MM.1S (cell line): ENCODE data around the gene CDS2.

Experiments used
- DNase-seq: peaks from one replicate; pipeline ENCODE4 v3.0.0-alpha.2; 2015
- H2AFZ ChIP-seq: fragments of 300-600 bp; sonication (generic); 2 replicates; pipeline ENCODE4 v1.6.0; 2016; ENCODE audit warnings: antibody characterized with exemption, low read length
- H3F3A ChIP-seq: fragments of 300-600 bp; sonication (generic); 2 replicates; pipeline ENCODE4 v1.6.1; 2016; ENCODE audit warnings: mild to moderate bottlenecking, antibody characterized with exemption, low read length, moderate library complexity, mixed read lengths; ENCODE audit not compliant: insufficient read depth
- H3K27ac ChIP-seq: fragments of 300-600 bp; sonication (generic); 2 replicates; pipeline ENCODE4 v1.5.1; 2016; ENCODE audit warnings: mild to moderate bottlenecking, low read length
- H3K27me3 ChIP-seq: fragments of 300-600 bp; sonication (generic); replicated peaks from 2 replicates; pipeline ENCODE4 v1.6.0; 2016; ENCODE audit warnings: low read length; ENCODE audit not compliant: insufficient read depth
- H3K36me3 ChIP-seq: fragments of 300-600 bp; sonication (generic); replicated peaks from 2 replicates; pipeline ENCODE4 v1.6.1; 2016; ENCODE audit warnings: mild to moderate bottlenecking, low read length, mixed read lengths; ENCODE audit not compliant: insufficient read depth
- H3K4me1 ChIP-seq: fragments of 300-600 bp; sonication (generic); 2 replicates; pipeline ENCODE4 v1.6.1; 2016; ENCODE audit warnings: low read length, mixed read lengths
- H3K4me2 ChIP-seq: fragments of 300-600 bp; sonication (generic); 2 replicates; pipeline ENCODE4 v1.6.0; 2016; ENCODE audit warnings: low read depth, low read length
- H3K4me3 ChIP-seq: fragments of 300-600 bp; sonication (generic); 2 replicates; pipeline ENCODE4 v1.5.1; 2016; ENCODE audit warnings: low read length, mixed read lengths
- H3K79me2 ChIP-seq: fragments of 300-600 bp; sonication (generic); 2 replicates; pipeline ENCODE4 v1.6.1; 2016; ENCODE audit warnings: mixed run types, low read length, mixed read lengths
- H3K9ac ChIP-seq: fragments of 300-600 bp; sonication (generic); 2 replicates; pipeline ENCODE4 v1.6.1; 2016; ENCODE audit warnings: low read length, mixed read lengths
- H3K9me2 ChIP-seq: fragments of 300-600 bp; sonication (generic); replicated peaks from 2 replicates; pipeline ENCODE4 v1.6.1; 2016; ENCODE audit warnings: mild to moderate bottlenecking, low read length, mixed read lengths; ENCODE audit not compliant: insufficient read depth
- H3K9me3 ChIP-seq: fragments of 300-600 bp; sonication (generic); replicated peaks from 2 replicates; pipeline ENCODE4 v1.6.1; 2016; ENCODE audit warnings: mild to moderate bottlenecking, low read length, mixed read lengths; ENCODE audit not compliant: insufficient read depth
- H4K20me1 ChIP-seq: fragments of 300-600 bp; sonication (generic); 2 replicates; pipeline ENCODE4 v1.6.1; 2016; ENCODE audit warnings: mild to moderate bottlenecking, low read length, moderate library complexity, mixed read lengths; ENCODE audit not compliant: insufficient read depth
- EZH2 ChIP-seq: fragments of 300-600 bp; sonication (generic); optimal IDR thresholded peaks from 2 replicates; pipeline ENCODE3; 2017; ENCODE audit warnings: low read depth, mild to moderate bottlenecking, antibody characterized with exemption, low read length, mixed read lengths
- EZH2phosphoT487 ChIP-seq: fragments of 300-600 bp; sonication (generic); IDR thresholded peaks from 2 replicates; pipeline ENCODE4 v1.6.1; 2018; ENCODE audit warnings: antibody characterized with exemption, low read length
- TF ChIP-seq, protein P1 (sequence below): fragments of 300-600 bp; sonication (generic); IDR thresholded peaks from 2 replicates; pipeline ENCODE4 v1.5.1; 2016; ENCODE audit warnings: antibody characterized with exemption, low read length, mixed read lengths

The CDS2 gene

DNA sequence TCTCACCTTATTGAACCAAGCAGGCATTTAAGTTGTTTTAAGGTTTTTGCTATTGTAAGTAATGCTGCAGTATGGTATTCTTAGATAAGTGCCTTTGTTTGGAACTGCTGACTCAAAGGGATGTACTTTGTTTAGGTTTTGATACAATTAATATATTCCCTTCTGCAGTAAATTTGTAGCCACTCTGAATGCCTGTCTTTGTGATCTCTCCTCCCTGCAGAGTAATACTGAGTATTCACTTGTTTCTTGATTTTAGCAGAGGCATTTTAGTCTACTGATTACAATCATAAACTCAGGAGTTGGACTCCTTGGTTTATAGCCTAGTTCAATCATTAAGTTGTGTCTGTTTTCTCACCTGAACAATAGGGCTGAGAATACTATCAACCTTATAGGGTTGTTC, 13.4 kb downstream of the CDS2 start:
- Histone ChIP-seq H3K27ac (no peak overlapping the region), H3K36me3 (no peaks in the 10 kb centered on the region), H3K79me2 (peaks cover 79% of the 10 kb centered on the region), H4K20me1 (no peaks in the 10 kb centered on the region), H3K9me2 (no peaks in the 10 kb centered on the region), H3K27me3 (no peaks in the 10 kb centered on the region), H3K9me3 (no peaks in the 10 kb centered on the region), H2AFZ (no peak overlapping the region), H3K4me2 (no peak overlapping the region), H3K4me3 (no peak overlapping the region), H3F3A (no peaks in the 10 kb centered on the region), H3K4me1 (peaks cover under 1% of the 10 kb centered on the region; the same call in 1 of the 2 replicates), H3K9ac (no peak overlapping the region)
- DNase-seq, result no peak
- TF ChIP-seq, protein P1, sequence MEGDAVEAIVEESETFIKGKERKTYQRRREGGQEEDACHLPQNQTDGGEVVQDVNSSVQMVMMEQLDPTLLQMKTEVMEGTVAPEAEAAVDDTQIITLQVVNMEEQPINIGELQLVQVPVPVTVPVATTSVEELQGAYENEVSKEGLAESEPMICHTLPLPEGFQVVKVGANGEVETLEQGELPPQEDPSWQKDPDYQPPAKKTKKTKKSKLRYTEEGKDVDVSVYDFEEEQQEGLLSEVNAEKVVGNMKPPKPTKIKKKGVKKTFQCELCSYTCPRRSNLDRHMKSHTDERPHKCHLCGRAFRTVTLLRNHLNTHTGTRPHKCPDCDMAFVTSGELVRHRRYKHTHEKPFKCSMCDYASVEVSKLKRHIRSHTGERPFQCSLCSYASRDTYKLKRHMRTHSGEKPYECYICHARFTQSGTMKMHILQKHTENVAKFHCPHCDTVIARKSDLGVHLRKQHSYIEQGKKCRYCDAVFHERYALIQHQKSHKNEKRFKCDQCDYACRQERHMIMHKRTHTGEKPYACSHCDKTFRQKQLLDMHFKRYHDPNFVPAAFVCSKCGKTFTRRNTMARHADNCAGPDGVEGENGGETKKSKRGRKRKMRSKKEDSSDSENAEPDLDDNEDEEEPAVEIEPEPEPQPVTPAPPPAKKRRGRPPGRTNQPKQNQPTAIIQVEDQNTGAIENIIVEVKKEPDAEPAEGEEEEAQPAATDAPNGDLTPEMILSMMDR, result no peak
- TF ChIP-seq EZH2 (no peak), EZH2phosphoT487 (no peak)

DNA sequence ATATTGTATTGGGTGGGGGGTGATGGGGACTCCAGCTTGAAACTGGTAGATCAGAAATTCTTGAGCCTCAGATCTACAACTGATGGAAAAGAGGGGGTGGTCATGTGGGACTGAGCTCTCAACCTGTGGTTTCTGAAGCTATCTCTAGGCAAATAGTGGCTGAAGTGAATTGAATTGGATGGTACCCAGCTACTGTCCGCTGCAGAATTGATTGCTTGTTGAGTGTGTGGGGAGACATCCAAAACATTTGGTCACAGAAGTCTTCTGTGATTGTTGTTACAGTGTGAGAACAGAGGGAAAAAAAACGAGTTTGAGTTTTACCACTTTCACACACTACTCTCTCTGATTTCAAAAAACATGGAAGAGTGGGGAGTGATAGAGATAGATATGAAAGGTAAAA, 14.8 kb downstream of the CDS2 start:
- H3K79me2 ChIP-seq, result peaks cover 79% of the 10 kb centered on the region
- no peak overlapping the region for H2AFZ ChIP-seq
- no peak overlapping the region for H3K4me2 ChIP-seq
- no peaks in the 10 kb centered on the region for H4K20me1 ChIP-seq
- H3K27me3 ChIP-seq, result no peaks in the 10 kb centered on the region
- TF ChIP-seq EZH2phosphoT487 (no peak), EZH2 (no peak)
- TF ChIP-seq, protein P1, result no peak
- no peaks in the 10 kb centered on the region for H3K9me3 ChIP-seq
- H3K4me3 ChIP-seq, result no peak overlapping the region
- H3K36me3 ChIP-seq, result no peaks in the 10 kb centered on the region
- H3K9me2 ChIP-seq, result no peaks in the 10 kb centered on the region
- H3K9ac ChIP-seq, result no peak overlapping the region
- peaks cover 15% of the 10 kb centered on the region for H3K4me1 ChIP-seq
- H3F3A ChIP-seq, result 0 out of 2 replicates have a peak, but pooled peaks cover 3% of the 10 kb centered on the region
- H3K27ac ChIP-seq, result no peak overlapping the region
- no peak for DNase-seq

DNA sequence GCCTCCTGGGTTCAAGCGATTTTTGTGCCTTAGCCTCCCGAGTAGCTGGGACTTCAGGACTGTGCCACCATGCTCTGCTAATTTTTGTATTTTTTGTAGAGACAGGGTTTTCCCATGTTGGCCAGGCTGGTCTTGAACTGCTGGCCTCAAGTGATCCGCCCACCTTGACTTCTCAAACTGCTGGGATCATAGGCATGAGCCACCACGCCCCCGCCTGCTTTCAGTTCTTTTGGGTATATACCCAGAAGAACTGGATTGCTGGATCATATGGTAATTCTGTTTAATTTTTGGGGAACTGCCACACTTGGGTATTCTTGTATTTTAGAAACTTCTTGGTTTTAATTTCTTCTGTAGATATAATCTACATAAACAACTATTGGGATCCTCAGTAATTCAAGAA, 17.0 kb downstream of the CDS2 start:
- Histone ChIP-seq H3K9me3 (no peaks in the 10 kb centered on the region), H3K4me1 (peaks cover 37% of the 10 kb centered on the region), H3F3A (peaks cover 22% of the 10 kb centered on the region), H2AFZ (no peak overlapping the region), H3K79me2 (peaks cover 82% of the 10 kb centered on the region), H3K9ac (no peak overlapping the region), H3K27me3 (no peaks in the 10 kb centered on the region), H3K4me3 (no peak overlapping the region), H3K9me2 (no peaks in the 10 kb centered on the region), H3K36me3 (no peaks in the 10 kb centered on the region), H3K27ac (no peak overlapping the region), H3K4me2 (no peak overlapping the region), H4K20me1 (no peaks in the 10 kb centered on the region)
- DNase-seq, result no peak
- TF ChIP-seq EZH2phosphoT487, result no peak

DNA sequence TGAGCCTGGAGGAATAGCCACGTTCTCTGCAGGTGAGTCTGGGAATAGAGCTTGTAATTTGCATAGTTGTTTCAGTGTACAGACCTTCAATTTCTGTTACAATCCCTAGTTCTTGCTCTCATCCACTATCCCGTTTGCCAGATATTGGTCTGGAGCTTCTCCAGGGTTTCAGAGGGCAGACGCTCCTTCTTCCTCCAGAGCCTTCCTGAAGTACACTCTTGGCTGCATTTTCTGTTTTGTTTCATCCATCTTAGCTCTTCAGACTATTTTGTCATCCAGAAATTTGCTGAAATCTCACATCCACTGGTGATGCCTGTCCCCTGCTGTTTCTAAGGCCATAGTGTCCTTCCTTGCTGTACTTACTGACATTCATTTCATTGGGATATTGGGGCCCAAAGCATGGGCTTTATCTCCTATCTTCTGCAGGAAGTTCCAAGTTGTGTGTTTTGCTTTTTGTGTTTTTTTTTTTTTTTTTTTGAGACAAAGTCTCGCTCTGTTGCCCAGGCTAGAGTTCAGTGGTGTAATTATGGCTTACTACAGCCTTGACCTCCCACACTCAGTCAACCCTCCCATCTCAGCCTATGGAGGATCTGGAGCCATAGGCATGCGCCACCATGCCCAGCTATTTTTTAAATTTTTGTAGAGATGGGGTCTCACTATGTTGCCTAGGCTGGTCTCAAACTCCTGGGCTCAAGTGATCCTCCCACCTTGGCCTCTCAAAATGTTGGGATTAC, 18.7 kb downstream of the CDS2 start:
- DNase-seq, result no peak
- Histone ChIP-seq H3K27ac (no peak overlapping the region), H3K4me2 (no peak overlapping the region), H2AFZ (no peak overlapping the region), H3F3A (peaks cover 22% of the 10 kb centered on the region), H3K4me3 (no peak overlapping the region), H3K9me2 (no peaks in the 10 kb centered on the region), H3K79me2 (peaks cover 85% of the 10 kb centered on the region), H3K9ac (no peak overlapping the region), H3K4me1 (peaks cover 40% of the 10 kb centered on the region), H3K9me3 (no peaks in the 10 kb centered on the region), H3K27me3 (no peaks in the 10 kb centered on the region), H3K36me3 (no peaks in the 10 kb centered on the region), H4K20me1 (no peaks in the 10 kb centered on the region)
- no peak for TF ChIP-seq EZH2
- TF ChIP-seq EZH2phosphoT487, result no peak
- TF ChIP-seq, protein P1, result no peak
